Prostate gland (tissue), 2 donors: Measurements from ENCODE around the gene HEATR5B. TPM values are rescaled to one million over a fixed set of nuclear protein-coding genes. Genes with fewer than 3 reads are reported as not detected.
"Not testable (repeated sequence)": the region's sequence is repeated elsewhere in the genome, so short reads cannot be mapped to it uniquely, and the experiment has no call there.

Experiments
- DNase-seq: peaks from one replicate; pipeline ENCODE4 v3.0.0-alpha.2; 2019; ENCODE audit warnings: low spot score
- H3K27ac ChIP-seq, 2 donors: fragments of 200-600 bp; sonication (generic); 2 replicates each; pipeline ENCODE4 v1.5.1; 2017 to 2019
- H3K27me3 ChIP-seq: fragments of 200-600 bp; sonication (generic); replicated peaks from 2 replicates; pipeline ENCODE4 v1.5.1; 2019; ENCODE audit not compliant: insufficient read depth
- H3K36me3 ChIP-seq, 2 donors: fragments of 200-600 bp; sonication (generic); 1 replicate in 1 of 2; 2 replicates in 1 of 2; pipeline versions ENCODE4 v1.5.1 to v1.8.1; 2017 to 2019
- H3K4me1 ChIP-seq: fragments of 200-600 bp; sonication (generic); replicated peaks from 2 replicates; pipeline ENCODE4 v1.5.1; 2019
- H3K4me3 ChIP-seq, 2 donors: fragments of 200-600 bp; sonication (generic); 2 replicates each; pipeline ENCODE4 v1.5.1; 2017 to 2019
- H3K9me3 ChIP-seq: fragments of 200-600 bp; sonication (generic); 2 replicates; pipeline ENCODE4 v1.5.1; 2017
- CTCF ChIP-seq, 4 experiments: fragments of 200-600 bp in 2 of 4; fragments of 450-650 bp in 2 of 4; sonication (generic) in 2 of 4; IDR thresholded peaks; 1 replicate in 3 of 4; 2 replicates in 1 of 4; pipeline ENCODE4 v1.5.1; 2016 to 2019; ENCODE audit warnings: antibody characterized with exemption in 4 of 4, mild to moderate bottlenecking in 2 of 4, moderate library complexity in 2 of 4
- POLR2A ChIP-seq: fragments of 450-650 bp; IDR thresholded peaks from one replicate; pipeline ENCODE4 v1.6.1; 2016; ENCODE audit warnings: antibody characterized with exemption, mild to moderate bottlenecking
- POLR2AphosphoS5 ChIP-seq: sonication (generic); formaldehyde crosslinking; IDR thresholded peaks from one replicate; pipeline ENCODE4 v1.6.1; 2017; ENCODE audit warnings: antibody characterized with exemption
- WGBS: methylation state at CpG from one replicate; pipeline ENCODE4 v1.1.5; 2018; 5-methylcytosine and 5-hydroxymethylcytosine counted together
- intact Hi-C: fragments of 100-400 bp; cut with DNase I; formaldehyde crosslinking; loops from one replicate; pipeline ENCODE4 v1.14.2; 2022
- total RNA-seq, 2 donors: library from RNA; depleted of rRNA; stranded (reverse); fragments of >200 nt; gene quantifications; one replicate each; pipeline ENCODE4 v1.1.0, GENCODE V29; 2016

The HEATR5B gene
- total RNA-seq, 2 donors from 2014 or later = 31.1 to 37.4 TPM

- Histone ChIP-seq H3K27me3 (no peaks in the 10 kb centered on the region), H3K36me3 (no peaks in the 10 kb centered on the region), H3K9me3 (no peaks in the 10 kb centered on the region), H3K4me1 (no peaks in the 10 kb centered on the region), H3K27ac (no peak overlapping the region), H3K4me3 (no peak overlapping the region)
- intact Hi-C loops = no loop called here
- no peak for DNase-seq
- TF ChIP-seq CTCF (IDR thresholded peaks at IDR 0.05) (no peak), POLR2AphosphoS5 (no peak), POLR2A (no peak)
- WGBS = 93% methylated on average over 4 of the region's 4 CpGs
These were observed 70.9 kb downstream of the HEATR5B start for GRCh38 chr2:37013315-37013641.

GRCh38 chr2:37011130-37011529 is 73.0 kb downstream of the HEATR5B start:
- H3K9me3 ChIP-seq = no peaks in the 10 kb centered on the region
- H3K36me3 ChIP-seq = no peaks in the 10 kb centered on the region
- intact Hi-C loops = no loop called here
- 82% methylated on average over 5 of the region's 5 CpGs for WGBS
- no peak overlapping the region for H3K27ac ChIP-seq
- DNase-seq = no peak
- H3K4me1 ChIP-seq = no peaks in the 10 kb centered on the region
- H3K27me3 ChIP-seq = no peaks in the 10 kb centered on the region
- no peak for TF ChIP-seq POLR2A
- TF ChIP-seq POLR2AphosphoS5 = no peak
- TF ChIP-seq CTCF (IDR thresholded peaks at IDR 0.05) = no peak
- no peak overlapping the region for H3K4me3 ChIP-seq

GRCh38 chr2:37005118-37005868 is 78.9 kb downstream of the HEATR5B start:
- TF ChIP-seq CTCF (IDR thresholded peaks at IDR 0.05) (peak in 3 of 4 experiments; percentile 21 to 49 (median 49)), POLR2AphosphoS5 (no peak)
- Histone ChIP-seq H3K4me1 (no peaks in the 10 kb centered on the region), H3K4me3 (no peak overlapping the region), H3K9me3 (no peaks in the 10 kb centered on the region), H3K27me3 (no peaks in the 10 kb centered on the region), H3K27ac (no peak overlapping the region), H3K36me3 (no peaks in the 10 kb centered on the region)
- WGBS = 65% methylated on average over 8 of the region's 8 CpGs
- intact Hi-C loops = loop anchor here (2.0 kb wide), 1 partner anchor 226 kb away; no protein-coding TSS in a partner anchor
- DNase-seq = no peak

- no peak for TF ChIP-seq POLR2A
- TF ChIP-seq POLR2AphosphoS5 = no peak
- TF ChIP-seq CTCF (IDR thresholded peaks at IDR 0.05) = no peak
- intact Hi-C loops = no loop called here
- no peak for DNase-seq
- Histone ChIP-seq H3K27me3 (no peaks in the 10 kb centered on the region), H3K27ac (no peak overlapping the region), H3K9me3 (no peaks in the 10 kb centered on the region), H3K4me3 (no peak overlapping the region), H3K4me1 (no peaks in the 10 kb centered on the region), H3K36me3 (no peaks in the 10 kb centered on the region)
- WGBS = 56% methylated on average over 2 of the region's 2 CpGs
These were observed 83.1 kb downstream of the HEATR5B start for GRCh38 chr2:37000988-37001556.

GRCh38 chr2:37000318-37000717 is 83.9 kb downstream of the HEATR5B start:
- WGBS = 83% methylated on average over 6 of the region's 6 CpGs
- no peaks in the 10 kb centered on the region for H3K36me3 ChIP-seq
- TF ChIP-seq POLR2AphosphoS5 (no peak), POLR2A (no peak), CTCF (IDR thresholded peaks at IDR 0.05) (no peak)

GRCh38 chr2:36999416-36999815 is 84.8 kb downstream of the HEATR5B start:
- DNase-seq, H3K36me3 ChIP-seq, H3K4me3 ChIP-seq, H3K27me3 ChIP-seq, H3K4me1 ChIP-seq, H3K9me3 ChIP-seq, intact Hi-C loops, H3K27ac ChIP-seq: not testable (repeated sequence)
- WGBS = 98% methylated on average over 9 of the region's 9 CpGs

More at GRCh38 chr2:37000318-37000717, 83.9 kb downstream of the HEATR5B start:
- Histone ChIP-seq H3K4me1 (no peaks in the 10 kb centered on the region), H3K27ac (no peak overlapping the region), H3K27me3 (no peaks in the 10 kb centered on the region), H3K4me3 (no peak overlapping the region), H3K9me3 (no peaks in the 10 kb centered on the region)
- intact Hi-C loops = no loop called here
- no peak for DNase-seq
